Stimulated activated naive B cell treated with anti-CD40 and anti-IgM and Interleukin-4, amounts not matched to agents 10 μg/mL and 1 μg/mL and 100 μg/mL, for 72 hours (primary cell): ENCODE data around the gene RNU6-1.

Experiments used
- ATAC-seq, 2 donors: fragments of 150-1000 bp; cut with Tn5 transposase; replicated peaks; 2 replicates each; pipeline ENCODE4 v1.10.0; 2021; ENCODE audit warnings: moderate library complexity in 1 of 2
- DNase-seq: peaks from one replicate; pipeline ENCODE4 v3.0.0; 2021
- H3K27ac Mint-ChIP-seq: one replicate; pipeline ENCODE4 v1.8.0; 2022; ENCODE audit warnings: mild to moderate bottlenecking, mixed read lengths
- H3K27me3 Mint-ChIP-seq, 2 donors: one replicate each; pipeline ENCODE4 v1.8.0; 2022; ENCODE audit warnings: mixed read lengths in 2 of 2
- H3K36me3 Mint-ChIP-seq, 2 donors: one replicate each; pipeline ENCODE4 v1.8.0; 2022; ENCODE audit warnings: mixed read lengths in 2 of 2, mild to moderate bottlenecking in 1 of 2
- H3K4me1 Mint-ChIP-seq, 2 donors: one replicate each; pipeline ENCODE4 v1.8.0; 2022; ENCODE audit warnings: mixed read lengths in 2 of 2, mild to moderate bottlenecking in 1 of 2
- H3K4me3 Mint-ChIP-seq, 2 donors: one replicate each; pipeline ENCODE4 v1.8.0; 2022; ENCODE audit warnings: mild to moderate bottlenecking in 2 of 2, mixed read lengths in 2 of 2, moderate library complexity in 1 of 2
- H3K9me3 Mint-ChIP-seq, 2 donors: one replicate each; pipeline ENCODE4 v1.8.0; 2022; ENCODE audit warnings: mixed read lengths in 2 of 2, mild to moderate bottlenecking in 1 of 2

The RNU6-1 gene

DNA sequence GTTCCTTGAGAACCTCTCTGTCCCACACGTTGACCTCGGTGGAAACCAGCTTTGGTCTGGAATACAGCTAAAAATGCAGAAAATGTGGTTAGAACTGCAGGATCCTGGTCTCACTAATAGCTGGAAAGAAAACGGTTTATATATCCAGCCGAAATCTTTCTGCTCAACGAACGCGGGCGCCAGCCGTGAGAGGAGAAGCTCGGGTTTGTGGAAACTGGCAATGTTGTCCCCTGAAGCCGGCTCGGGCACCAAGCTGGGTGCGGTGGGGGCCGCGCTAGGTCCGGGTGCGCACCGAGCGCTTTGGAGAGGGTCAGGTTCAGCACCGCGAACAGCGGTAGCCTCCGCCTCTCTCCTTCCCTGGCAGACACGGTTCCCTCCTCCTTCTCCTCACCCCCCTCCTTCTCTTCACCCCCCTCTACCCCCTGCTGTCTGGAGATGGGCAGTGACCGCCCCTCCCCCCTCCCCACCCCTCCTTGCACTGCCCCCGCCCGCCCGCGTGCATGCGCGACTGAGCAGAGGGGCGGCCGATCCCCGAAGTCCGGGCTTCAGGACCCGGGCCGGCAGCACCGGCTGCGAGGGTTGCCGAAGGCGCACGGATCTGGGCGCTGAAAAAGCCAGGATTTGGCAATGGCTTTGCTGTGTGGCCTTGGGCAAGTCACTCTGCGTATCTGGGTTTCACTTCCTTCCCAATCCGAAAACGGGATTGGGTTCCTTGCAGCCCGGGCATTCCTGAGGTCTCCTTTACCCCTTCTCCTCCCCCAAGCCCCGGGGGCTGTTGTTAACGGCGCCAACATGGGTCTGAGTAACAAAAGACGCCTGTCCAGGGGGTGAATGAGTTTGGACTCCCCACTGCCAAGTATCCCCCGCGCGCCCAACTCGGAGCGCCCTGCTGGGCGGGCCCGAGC is 14.6 kb downstream of the RNU6-1 start, which contains the start of gene SKOR1:
TSS of gene SKOR1 (plus strand) at position 534 of the 905 bp plus-strand sequence. CDS start at position 628, 94 bp downstream.
- peaks cover 46 to 83% of the 10 kb centered on the region in 2 donors for H3K4me1 Mint-ChIP-seq

DNA sequence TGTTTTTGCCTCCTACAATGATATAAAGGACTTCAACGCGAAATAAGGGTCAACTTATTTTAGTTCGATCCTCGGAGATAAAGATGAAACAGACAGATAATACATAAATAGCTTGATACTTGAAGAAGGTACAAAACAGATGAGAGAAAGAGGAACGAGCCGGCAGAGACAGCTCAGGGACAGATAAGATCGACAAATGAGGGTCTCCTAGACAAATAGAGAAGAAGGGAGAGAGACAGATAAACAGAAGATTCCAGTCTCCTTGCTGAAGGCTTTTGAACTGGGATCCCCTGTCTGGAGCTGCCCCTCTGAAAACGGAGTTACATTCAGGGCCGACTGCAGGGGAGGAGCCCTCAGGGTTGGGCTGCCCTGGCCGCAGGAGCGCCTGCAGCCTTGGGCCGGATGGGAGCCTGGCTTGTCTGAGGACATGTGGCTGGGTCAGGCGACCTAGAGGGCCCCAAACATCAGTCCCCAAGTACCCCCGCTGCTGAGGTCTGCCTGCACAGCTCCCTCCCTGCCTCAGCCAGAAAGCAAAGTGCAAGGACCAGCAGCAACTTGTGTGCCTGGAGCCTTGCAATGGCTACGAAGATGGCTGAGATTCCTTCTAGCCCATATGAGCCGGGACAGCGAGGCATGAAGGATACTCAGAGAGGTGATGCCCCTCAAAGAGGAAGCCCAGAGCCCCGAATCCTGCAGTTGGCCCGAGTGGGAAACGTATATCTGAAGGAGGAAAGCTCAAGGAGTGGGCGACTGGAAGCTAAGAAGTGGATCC is 15.5 kb downstream of the RNU6-1 start:
- peak overlapping the region; percentile 94 for H3K27ac Mint-ChIP-seq
- peaks cover 79 to 84% of the 10 kb centered on the region in 2 donors for H3K27me3 Mint-ChIP-seq
- H3K36me3 Mint-ChIP-seq: peaks cover 15 to 29% of the 10 kb centered on the region in 2 donors
- H3K9me3 Mint-ChIP-seq: peaks cover 4 to 8% of the 10 kb centered on the region in 2 donors
- peaks cover 47 to 83% of the 10 kb centered on the region in 2 donors for H3K4me1 Mint-ChIP-seq
- peak overlapping the region; percentile 85 to 88 for H3K4me3 Mint-ChIP-seq
- no peak for ATAC-seq
- DNase-seq: no peak

More for the DNA sequence above, 14.6 kb downstream of the RNU6-1 start, which contains the start of gene SKOR1:
- Mint-ChIP-seq H3K36me3 (peaks cover 15 to 29% of the 10 kb centered on the region in 2 donors), H3K9me3 (peaks cover 4 to 8% of the 10 kb centered on the region in 2 donors), H3K27me3 (peaks cover 75 to 81% of the 10 kb centered on the region in 2 donors), H3K4me3 (peak within 1 kb of the TSS; percentile 85 to 88), H3K27ac (peak within 1 kb of the TSS; percentile 95)
- DNase-seq (no peak), ATAC-seq (no peak)

DNA sequence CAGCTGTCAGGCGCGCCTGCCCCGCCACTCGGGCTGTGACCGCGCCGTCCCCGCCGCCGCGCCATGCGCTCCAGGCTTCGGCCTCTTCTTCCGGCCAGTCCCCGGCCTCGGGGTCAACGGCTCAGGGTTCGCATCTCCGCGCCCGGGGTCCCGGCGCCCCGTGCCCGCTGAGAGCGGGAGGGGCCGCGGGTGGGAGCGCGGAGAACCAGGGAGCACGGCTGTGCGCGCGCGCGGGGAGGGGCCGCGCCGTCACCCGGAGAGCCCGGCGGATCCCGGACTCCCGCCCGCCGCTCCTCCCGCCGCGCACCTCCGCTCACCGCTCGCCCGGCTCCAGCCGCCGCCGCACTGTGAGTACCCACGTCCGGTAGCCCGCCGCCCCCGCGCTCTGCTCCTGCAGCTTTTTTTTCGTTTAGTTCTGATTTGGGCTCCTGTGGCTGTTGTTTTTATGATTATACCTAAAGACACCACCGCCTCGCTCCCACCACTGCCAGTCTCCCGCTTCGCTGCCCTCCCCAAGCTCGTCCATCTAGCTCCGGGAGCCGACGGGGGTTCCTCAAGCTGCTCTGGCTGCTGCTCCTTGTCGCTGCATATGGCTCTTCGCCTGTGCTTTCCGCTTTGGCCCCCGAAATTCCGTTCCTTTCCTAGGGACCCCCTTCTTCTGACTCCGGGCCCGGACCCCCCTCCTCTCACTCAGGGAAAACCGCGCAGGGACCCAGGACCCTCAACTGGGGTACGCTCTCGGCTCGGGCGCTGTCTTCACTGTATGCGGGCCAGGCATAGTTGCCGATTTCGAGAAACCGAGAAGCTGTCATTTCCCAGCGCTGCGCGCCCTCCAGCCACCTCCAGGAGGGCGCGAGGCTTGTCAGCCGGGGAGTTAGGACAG is 16.3 kb downstream of the RNU6-1 start:
- peaks cover 79 to 83% of the 10 kb centered on the region in 2 donors for H3K27me3 Mint-ChIP-seq
- no peak for DNase-seq
- peaks cover 43 to 76% of the 10 kb centered on the region in 2 donors for H3K4me1 Mint-ChIP-seq
- H3K4me3 Mint-ChIP-seq: peak overlapping the region; percentile 85 to 88
- peak overlapping the region; percentile 94 for H3K27ac Mint-ChIP-seq
- H3K36me3 Mint-ChIP-seq: peaks cover 15 to 25% of the 10 kb centered on the region in 2 donors
- ATAC-seq: peak; percentile 8 to 15
- peaks cover 4 to 8% of the 10 kb centered on the region in 2 donors for H3K9me3 Mint-ChIP-seq

DNA sequence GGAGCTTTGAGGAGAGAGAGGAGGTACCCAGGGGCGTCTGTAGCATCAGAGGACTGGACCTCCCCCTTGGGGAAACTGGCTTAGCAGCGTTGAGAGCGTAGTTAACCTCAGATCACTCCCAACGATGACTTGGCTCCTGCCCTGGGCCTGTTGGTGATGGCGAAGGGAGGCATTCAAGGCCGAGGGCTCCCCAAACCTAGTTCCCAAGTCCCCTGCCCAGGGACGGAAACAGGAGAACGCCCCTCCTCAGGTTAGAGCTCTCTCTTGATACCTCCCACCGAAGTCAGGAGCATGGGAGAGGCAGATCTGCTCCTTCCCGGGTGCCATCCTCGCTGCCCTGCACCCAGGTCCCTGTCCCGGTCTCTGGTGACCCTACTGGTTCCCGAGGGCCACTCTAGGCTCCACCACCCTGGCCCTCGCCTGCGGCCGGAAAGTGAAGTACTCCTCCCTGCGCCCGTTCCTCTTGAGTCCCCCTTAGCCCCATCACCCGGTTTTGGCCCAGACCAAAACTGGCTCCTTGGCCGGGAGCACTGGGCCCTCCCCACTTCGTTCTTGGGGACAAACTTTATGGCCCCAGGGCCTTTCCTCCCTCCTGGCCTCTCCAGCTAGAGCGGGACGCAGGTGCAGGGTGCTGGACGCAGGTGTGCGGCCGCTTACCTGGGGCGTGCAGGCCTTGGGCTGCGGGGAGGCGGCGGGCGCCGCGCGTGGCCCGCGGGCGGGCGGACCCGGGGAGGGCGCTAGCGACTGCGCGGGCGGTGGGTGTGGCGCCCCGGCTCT is 17.1 kb downstream of the RNU6-1 start:
- Mint-ChIP-seq H3K27me3 (peaks cover 82 to 84% of the 10 kb centered on the region in 2 donors), H3K27ac (peak overlapping the region; percentile 85), H3K4me1 (peaks cover 42 to 70% of the 10 kb centered on the region in 2 donors)

DNA sequence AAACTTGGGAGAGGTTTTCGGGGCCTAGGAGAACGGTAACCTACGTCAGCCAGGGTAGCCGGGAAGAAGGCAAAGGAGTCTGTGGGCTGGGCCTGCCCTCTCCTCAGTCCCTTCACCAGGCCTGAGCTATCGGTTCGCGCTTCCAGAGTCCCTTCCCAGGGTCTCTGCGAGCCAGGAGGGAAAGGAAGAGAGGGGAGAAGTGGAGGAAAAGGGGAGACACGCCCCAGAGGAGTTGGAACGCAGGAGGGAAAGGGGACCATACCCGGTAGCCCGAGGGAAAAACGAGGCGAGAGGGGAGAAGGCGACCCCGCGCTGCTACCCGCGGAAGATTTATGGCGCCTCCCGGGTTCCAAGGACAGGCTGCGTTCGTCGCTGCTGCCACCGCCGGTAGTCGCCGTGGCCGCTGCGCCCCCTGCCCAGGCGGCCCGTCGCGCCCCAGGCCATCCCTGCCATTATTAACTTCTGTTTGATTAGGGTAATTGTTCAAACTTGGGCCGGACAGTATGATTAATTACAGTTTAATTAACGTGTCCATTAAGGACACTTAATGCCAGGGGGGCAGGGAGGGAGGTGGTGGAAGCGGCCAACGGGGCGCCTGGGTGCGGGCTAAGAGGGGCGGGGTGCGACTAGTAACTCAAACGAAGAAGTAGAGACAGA is 17.9 kb downstream of the RNU6-1 start:
- peak overlapping the region; percentile 51 to 70 for H3K4me3 Mint-ChIP-seq
- H3K36me3 Mint-ChIP-seq: peaks cover 13 to 21% of the 10 kb centered on the region in 2 donors
- H3K9me3 Mint-ChIP-seq: peaks cover 4 to 8% of the 10 kb centered on the region in 2 donors
- H3K27ac Mint-ChIP-seq: peak overlapping the region; percentile 90
- DNase-seq (no peak), ATAC-seq (no peak)
- H3K4me1 Mint-ChIP-seq: peaks cover 42 to 70% of the 10 kb centered on the region in 2 donors
- peaks cover 90 to 92% of the 10 kb centered on the region in 2 donors for H3K27me3 Mint-ChIP-seq

More for the DNA sequence above, 17.1 kb downstream of the RNU6-1 start:
- no peak for DNase-seq
- peak; percentile 12 to 28 for ATAC-seq
- H3K4me3 Mint-ChIP-seq: peak overlapping the region; percentile 51 to 62
- H3K9me3 Mint-ChIP-seq: peaks cover 4 to 8% of the 10 kb centered on the region in 2 donors
- peaks cover 13 to 21% of the 10 kb centered on the region in 2 donors for H3K36me3 Mint-ChIP-seq

DNA sequence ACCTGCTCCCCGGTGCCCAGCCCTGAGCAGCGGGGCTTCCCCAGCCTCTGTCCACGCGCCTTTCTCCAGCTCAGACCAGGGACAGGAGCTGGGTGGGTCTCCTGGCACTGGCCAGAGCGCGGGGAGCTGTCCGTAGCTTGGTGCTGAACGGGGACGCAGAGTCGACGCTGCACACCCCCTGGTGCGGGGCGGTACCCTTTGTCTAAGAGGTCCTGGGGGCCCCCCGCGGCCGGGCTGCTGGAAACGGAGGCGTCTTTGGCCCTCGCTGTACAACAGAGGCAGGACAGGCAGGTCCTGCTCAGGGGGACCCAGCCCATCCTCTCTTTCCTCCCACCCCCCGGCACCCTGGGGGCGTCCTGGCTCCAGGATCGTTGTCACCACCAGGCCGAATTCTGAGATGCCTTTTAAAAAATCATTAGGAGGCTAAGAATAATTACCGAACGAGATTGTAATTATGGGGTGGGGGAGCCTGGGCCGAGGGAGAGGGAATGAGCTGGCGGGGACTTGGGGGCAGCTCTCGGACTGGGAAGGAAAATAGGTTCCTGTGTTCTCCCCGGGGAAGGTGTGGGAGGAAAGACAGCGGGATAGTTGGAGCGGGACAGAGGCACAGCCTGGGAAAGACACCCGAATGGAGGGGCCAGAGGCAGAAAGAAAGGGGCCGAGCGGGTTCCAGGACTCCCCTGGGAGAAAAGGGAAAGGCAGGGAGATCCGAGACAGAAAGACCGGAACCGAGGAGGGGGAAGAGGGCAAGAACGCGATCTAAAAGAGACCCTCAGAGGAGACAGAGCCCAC is 18.7 kb downstream of the RNU6-1 start:
- DNase-seq (no peak), ATAC-seq (peak in 1 of 2 donors; percentile 22)
- peaks cover 10 to 18% of the 10 kb centered on the region in 2 donors for H3K36me3 Mint-ChIP-seq
- peaks cover 39 to 66% of the 10 kb centered on the region in 2 donors for H3K4me1 Mint-ChIP-seq
- peaks cover 91 to 92% of the 10 kb centered on the region in 2 donors for H3K27me3 Mint-ChIP-seq
- H3K9me3 Mint-ChIP-seq: peaks cover 4 to 6% of the 10 kb centered on the region in 2 donors
- H3K4me3 Mint-ChIP-seq: peak overlapping the region; percentile 51 to 70
- H3K27ac Mint-ChIP-seq: peak overlapping the region; percentile 90

DNA sequence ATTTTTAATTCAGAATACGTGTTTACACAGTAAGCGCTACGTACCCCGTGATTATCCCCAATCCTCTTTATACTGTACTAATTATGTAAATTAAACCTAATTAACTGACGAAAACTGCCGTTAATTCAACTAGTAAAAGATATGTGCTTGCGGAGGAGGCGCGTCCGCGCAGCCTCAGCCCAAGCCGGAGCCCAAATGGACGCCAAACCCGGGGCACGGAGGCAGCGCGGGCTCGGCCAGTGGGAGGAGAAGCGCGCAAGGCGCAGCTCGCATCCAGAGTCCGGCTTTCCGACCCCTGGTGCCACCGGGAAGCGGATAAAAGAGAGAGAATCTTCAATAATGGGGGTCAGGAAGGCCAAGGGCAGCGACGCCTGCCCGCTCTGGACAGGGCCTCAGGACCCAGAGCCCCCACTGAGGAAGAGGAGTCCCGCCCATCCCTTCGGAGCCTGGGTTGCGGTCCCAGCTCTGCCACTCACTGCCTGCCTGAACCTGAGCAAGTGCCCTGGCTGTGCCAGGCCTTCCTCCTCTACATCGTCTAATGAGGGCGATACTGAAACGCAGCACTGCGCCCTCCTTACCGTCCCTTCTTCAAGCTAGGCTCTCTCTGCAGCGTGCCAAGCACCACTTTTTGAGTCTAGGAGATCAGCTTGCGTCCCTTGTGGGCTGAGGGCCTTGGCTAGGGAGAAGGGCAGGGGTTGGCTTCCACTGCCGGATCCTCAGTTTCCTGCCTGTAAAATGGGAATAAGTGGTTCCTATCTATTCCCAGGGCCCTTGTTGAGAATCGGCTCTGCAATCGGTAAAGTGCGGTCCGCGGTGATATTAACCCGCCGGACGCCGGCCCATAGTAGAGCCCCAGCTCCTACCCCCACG is 19.5 kb downstream of the RNU6-1 start:
- no peak for ATAC-seq
- H3K27ac Mint-ChIP-seq: peak overlapping the region; percentile 87
- peak overlapping the region; percentile 51 to 70 for H3K4me3 Mint-ChIP-seq

DNA sequence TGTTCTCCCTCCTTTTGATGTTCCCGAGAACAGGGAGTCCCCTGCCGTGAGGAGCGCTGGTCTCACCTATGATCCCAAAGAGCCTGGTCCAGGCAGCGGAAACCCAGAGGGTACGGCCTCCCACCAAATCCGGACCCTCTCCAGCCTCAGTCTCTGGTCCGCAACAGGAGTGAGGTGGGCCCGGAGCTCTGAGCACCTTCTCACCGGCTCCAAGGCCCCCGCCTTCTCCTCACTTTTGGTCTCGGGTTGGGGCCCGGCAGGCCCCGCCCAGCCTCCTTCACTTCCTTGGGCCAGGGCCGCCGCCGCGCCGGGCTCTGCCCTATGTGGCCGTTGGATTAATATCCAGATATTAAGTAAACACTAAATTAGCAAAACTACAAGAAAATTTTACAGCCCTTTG is 20.2 kb downstream of the RNU6-1 start:
- ATAC-seq (no peak), DNase-seq (no peak)
- Mint-ChIP-seq H3K4me1 (peaks cover 30 to 51% of the 10 kb centered on the region in 2 donors), H3K36me3 (peaks cover 10 to 18% of the 10 kb centered on the region in 2 donors), H3K27ac (no peak overlapping the region), H3K27me3 (peaks cover 75 to 77% of the 10 kb centered on the region in 2 donors), H3K9me3 (peaks cover 0 to 7% of the 10 kb centered on the region in 2 donors), H3K4me3 (no peak overlapping the region)

More for the DNA sequence above, 19.5 kb downstream of the RNU6-1 start:
- DNase-seq: no peak
- Mint-ChIP-seq H3K4me1 (peaks cover 32 to 57% of the 10 kb centered on the region in 2 donors), H3K36me3 (peaks cover 10 to 17% of the 10 kb centered on the region in 2 donors), H3K27me3 (peaks cover 83% of the 10 kb centered on the region in 2 donors), H3K9me3 (peaks cover 0 to 7% of the 10 kb centered on the region in 2 donors)

DNA sequence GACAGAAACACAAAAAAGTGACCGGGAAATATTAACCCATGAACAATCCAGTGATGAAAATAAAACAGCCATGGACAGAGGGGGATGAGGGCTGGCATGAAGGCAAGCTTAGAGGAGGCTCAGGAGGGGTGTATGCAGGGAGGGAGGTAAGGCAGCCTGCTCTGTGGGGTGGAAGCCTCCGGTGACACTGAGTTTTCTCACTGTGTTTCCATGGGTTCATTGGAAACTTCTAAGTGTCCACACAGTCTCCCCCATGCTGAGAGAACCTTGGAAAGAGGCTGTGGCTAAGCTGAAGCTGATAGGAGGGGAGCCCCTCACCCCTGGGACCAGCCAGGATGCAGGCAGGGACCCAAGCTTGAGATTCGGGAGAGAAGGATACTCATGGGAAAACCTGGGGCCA is 21.4 kb downstream of the RNU6-1 start:
- H3K27ac Mint-ChIP-seq: no peak overlapping the region
- peaks cover 0 to 6% of the 10 kb centered on the region in 2 donors for H3K9me3 Mint-ChIP-seq
- H3K4me1 Mint-ChIP-seq: peaks cover 21 to 39% of the 10 kb centered on the region in 2 donors
- ATAC-seq (no peak), DNase-seq (no peak)
- H3K27me3 Mint-ChIP-seq: peaks cover 65% of the 10 kb centered on the region in 2 donors
- peaks cover 10 to 11% of the 10 kb centered on the region in 2 donors for H3K36me3 Mint-ChIP-seq
- no peak overlapping the region for H3K4me3 Mint-ChIP-seq

DNA sequence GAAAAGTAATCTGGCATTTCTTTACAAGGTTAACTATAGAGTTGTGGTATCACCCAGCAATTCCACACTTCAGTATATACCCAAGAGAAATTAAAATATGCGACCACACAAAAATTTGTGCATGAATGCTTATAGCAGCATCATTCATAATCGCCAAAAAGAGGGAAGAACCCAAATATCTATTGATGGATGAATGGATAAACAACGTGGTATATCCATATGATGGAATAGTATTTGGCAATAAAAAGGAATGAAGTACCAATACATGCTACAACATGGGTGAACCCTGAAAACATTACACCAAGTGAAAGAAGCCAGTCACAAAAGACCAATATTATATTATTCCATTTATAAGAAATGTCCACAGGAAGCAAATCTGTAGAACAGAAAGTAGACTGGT is 23.2 kb downstream of the RNU6-1 start:
- Mint-ChIP-seq H3K4me3 (no peak overlapping the region), H3K4me1 (peaks cover 16 to 24% of the 10 kb centered on the region in 2 donors), H3K27me3 (peaks cover 50 to 60% of the 10 kb centered on the region in 2 donors), H3K27ac (no peak overlapping the region), H3K36me3 (peaks cover 7 to 11% of the 10 kb centered on the region in 2 donors), H3K9me3 (peaks cover 0 to 6% of the 10 kb centered on the region in 2 donors)
- ATAC-seq (no peak), DNase-seq (no peak)

DNA sequence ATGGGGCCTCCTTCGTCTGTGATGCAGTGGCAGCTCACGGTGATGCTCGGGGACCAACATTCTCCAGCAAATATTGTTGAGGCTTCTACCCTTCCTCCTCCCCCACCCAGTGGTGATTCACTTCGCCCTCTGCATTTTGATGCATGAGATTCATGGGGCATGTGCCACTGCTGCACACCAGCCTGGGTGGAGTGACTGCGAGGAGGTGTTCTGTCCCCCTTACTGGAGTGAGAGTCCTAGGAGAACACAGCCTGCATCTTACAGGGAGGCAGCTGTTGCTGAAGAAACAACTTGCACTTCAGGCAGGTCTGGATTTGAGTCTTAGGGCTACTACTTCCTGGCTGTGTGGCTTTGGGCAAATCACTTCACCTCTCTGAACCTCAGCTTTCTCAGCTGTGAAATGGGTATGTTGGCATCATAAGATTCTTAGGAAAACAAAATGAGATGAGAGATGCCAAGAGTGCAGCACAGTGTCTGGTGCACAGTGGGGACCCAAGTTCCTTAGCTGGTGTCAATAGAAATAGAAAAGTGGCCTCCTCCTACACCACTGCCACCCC is 24.7 kb downstream of the RNU6-1 start:
- Mint-ChIP-seq H3K27ac (no peak overlapping the region), H3K36me3 (peaks cover 4 to 5% of the 10 kb centered on the region in 2 donors), H3K9me3 (peaks cover 0 to 4% of the 10 kb centered on the region in 2 donors), H3K4me3 (no peak overlapping the region), H3K4me1 (peaks cover 5 to 8% of the 10 kb centered on the region in 2 donors), H3K27me3 (peaks cover 35 to 44% of the 10 kb centered on the region in 2 donors)
- ATAC-seq: no peak
- DNase-seq: no peak
